Activated naive CD4-positive, alpha-beta T cell treated with anti-CD3 and anti-CD28 coated beads for 36 hours (primary cell): Measurements from ENCODE around the gene PVALEF. TPM values are rescaled to one million over a fixed set of nuclear protein-coding genes. Genes with fewer than 3 reads are reported as not detected.

Experiments
- CTCF ChIA-PET: fragments of 350-600 bp; sonication (Branson Sonifier 250); formaldehyde crosslinking; loops from one replicate; lab custom pipeline; 2021; ENCODE audit warnings: antibody characterized with exemption; lab: Charles Lee
- DNase-seq: peaks from one replicate; pipeline ENCODE4 v3.0.0-alpha.2; 2020
- H3K27ac Mint-ChIP-seq: one replicate; pipeline ENCODE4 v1.8.0; 2021; ENCODE audit warnings: mild to moderate bottlenecking, mixed read lengths
- H3K27me3 Mint-ChIP-seq: one replicate; pipeline ENCODE4 v1.8.0; 2021; ENCODE audit warnings: low read depth, mixed read lengths
- H3K36me3 Mint-ChIP-seq: one replicate; pipeline ENCODE4 v1.8.0; 2021; ENCODE audit warnings: low read depth, mixed read lengths
- H3K4me1 Mint-ChIP-seq: one replicate; pipeline ENCODE4 v1.8.0; 2021; ENCODE audit warnings: low read depth, mixed read lengths
- H3K4me3 Mint-ChIP-seq: one replicate; pipeline ENCODE4 v1.8.0; 2021; ENCODE audit warnings: mild to moderate bottlenecking, moderate library complexity, mixed read lengths
- H3K9me3 Mint-ChIP-seq: one replicate; pipeline ENCODE4 v1.8.0; 2021; ENCODE audit warnings: mixed read lengths
- intact Hi-C: fragments of 100-400 bp; cut with micrococcal nuclease; formaldehyde crosslinking; loops from one replicate; pipeline ENCODE4 v1.15.1; 2023
- total RNA-seq, 2 experiments: library from RNA; stranded (reverse); gene quantifications; one replicate each; pipeline ENCODE4 v1.2.3, GENCODE V29; 2021

PVALEF gene
- total RNA-seq, 2 experiments from 2014 or later = not detected

DNA sequence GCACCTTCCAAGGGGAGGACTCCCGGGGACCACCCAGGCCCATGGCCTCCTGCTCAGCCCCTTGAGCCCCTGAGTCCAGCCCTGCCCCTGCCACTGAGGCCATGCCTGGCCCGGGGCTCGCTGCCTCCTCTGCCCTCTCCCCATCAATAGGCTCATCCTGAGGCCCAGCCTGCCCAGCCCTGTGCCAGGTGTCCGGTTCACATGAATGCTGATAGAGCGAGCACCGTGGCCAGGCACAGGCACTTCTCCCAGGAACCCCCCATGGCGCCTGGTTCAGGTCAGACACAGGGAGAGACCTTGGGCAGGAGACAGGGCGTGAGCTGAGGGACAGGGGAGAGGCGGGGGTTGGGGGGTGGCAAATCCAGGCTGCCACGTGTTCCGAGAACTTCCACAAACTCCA lies 2.8 kb upstream of the PVALEF start:
- H3K27me3 Mint-ChIP-seq = peaks cover 16% of the 10 kb centered on the region
- no peak for DNase-seq
- H3K27ac Mint-ChIP-seq = no peak overlapping the region
- intact Hi-C loops = no loop called here
- no peak overlapping the region for H3K4me3 Mint-ChIP-seq
- H3K36me3 Mint-ChIP-seq = no peaks in the 10 kb centered on the region
- CTCF ChIA-PET = no interaction called here
- no peaks in the 10 kb centered on the region for H3K9me3 Mint-ChIP-seq
- H3K4me1 Mint-ChIP-seq = peaks cover 1% of the 10 kb centered on the region

DNA sequence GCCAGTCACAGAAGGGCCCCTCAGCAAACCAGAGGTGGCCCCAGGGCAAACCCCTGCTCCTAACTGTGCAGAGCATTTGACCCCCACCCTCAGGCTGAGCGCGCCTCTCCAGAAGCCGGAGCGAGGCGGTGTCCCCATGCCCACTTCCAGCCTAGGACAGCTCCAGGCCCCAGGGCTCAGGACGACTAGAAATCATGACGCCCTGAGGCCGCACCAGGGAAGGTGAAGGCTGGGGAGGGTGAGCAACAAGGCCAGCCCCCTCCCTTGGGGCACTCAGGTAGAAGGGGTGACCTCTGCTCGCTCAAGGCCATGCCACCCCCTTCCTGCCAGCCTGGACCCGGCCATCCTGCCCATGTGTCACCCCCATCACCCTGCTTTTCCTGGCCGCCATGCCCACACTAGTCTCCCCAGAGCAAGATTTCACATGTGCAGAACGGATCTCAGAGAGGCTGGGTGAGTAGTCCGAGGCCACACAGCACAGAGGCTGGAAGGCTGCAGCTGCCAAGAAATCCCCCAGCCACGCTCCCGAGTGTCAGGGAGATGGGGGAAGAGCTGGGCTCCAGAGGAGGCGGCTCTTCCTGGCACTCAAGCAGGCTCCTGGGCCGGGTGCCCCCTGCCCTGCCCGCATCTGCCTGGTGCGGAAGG lies 2.1 kb upstream of the PVALEF start:
- H3K27ac Mint-ChIP-seq = no peak overlapping the region
- CTCF ChIA-PET = no interaction called here
- no peak for DNase-seq
- H3K9me3 Mint-ChIP-seq = no peaks in the 10 kb centered on the region
- intact Hi-C loops = no loop called here
- no peak overlapping the region for H3K4me3 Mint-ChIP-seq
- H3K36me3 Mint-ChIP-seq = no peaks in the 10 kb centered on the region
- peaks cover 16% of the 10 kb centered on the region for H3K27me3 Mint-ChIP-seq
- H3K4me1 Mint-ChIP-seq = peaks cover 1% of the 10 kb centered on the region

DNA sequence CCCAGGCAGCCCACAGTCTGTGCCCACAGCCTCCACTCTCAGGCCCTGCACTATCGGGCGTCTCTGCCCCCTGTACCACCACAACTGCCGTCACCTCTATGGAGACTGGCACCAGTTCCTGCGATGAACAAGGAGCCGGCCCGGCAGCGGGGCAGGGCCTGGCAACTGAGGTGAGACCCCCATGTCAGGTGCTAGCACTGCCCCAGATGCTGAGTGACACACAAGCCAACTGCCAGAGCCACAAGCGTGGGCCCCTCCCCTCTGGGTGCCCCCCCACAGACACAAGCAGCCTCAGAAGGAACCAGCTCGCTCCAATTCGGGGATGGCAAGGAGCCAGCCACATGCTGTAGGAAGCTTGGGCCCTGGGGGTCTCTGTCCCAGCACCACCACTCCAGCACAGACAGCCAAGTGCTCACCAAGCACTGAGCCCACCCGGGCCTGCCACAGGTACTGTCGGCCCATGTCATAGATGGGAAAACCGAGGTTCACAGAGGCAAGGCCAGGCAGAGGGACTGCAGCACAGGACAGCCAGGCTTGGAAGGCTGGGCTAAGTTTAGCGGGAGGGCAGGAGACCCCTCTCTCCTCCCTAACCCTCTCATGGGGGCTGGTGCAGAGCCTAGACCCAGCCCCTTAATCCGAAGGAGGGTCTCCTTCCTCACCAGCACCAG lies 1.5 kb upstream of the PVALEF start:
- no peak overlapping the region for H3K27ac Mint-ChIP-seq
- H3K4me1 Mint-ChIP-seq = peaks cover 1% of the 10 kb centered on the region
- H3K9me3 Mint-ChIP-seq = no peaks in the 10 kb centered on the region
- DNase-seq = no peak
- H3K4me3 Mint-ChIP-seq = no peak overlapping the region
- H3K27me3 Mint-ChIP-seq = peaks cover 16% of the 10 kb centered on the region
- CTCF ChIA-PET = interaction anchor here (0.6 kb wide), 1 partner anchor 25 kb away, joined by 4 read pairs; no protein-coding TSS in a partner anchor
- intact Hi-C loops = no loop called here
- no peaks in the 10 kb centered on the region for H3K36me3 Mint-ChIP-seq

DNA sequence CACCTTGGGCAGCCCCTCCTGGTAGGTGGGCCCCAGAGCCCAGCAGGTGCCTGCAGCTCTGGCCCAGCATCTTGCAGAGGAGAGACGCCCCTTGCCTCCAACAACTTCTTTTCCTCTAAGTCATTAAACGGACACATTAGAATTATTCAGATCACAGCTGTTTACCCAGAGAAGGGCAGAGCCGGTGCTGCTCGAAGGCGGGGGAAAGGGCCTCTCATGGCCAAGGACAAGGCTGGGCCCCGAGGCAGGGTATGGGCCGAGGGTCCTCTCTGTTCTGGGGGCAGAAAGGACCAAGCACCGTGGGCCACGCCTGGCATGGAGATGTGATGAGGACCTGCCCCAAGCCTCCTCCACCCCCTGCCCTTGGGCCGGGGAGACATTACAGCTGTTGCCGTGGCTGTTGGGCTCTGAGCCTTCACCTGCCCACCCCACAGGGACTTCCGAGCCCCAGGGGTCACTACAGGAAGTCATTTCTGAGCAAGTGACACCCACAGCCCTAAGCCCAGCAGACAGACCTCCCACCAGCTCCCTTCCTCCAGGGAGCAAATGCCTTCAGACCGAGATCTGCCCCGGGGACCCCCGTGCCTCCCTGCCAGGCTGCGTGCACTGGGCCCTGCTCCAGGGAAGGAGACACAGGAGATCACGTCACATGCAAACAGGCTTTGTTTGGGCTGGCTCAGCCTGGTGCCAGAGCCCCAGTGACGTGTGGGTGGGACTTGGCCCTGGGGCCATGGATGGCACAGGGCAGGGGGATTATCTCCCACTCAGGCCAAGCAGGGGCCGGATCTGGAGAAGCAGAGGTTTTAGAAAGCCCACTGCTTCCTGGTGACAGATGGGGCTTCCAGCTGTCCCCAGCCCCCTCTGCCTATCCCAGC lies 699 bp upstream of the PVALEF start:
- Mint-ChIP-seq H3K36me3 (no peaks in the 10 kb centered on the region), H3K4me1 (peaks cover 1% of the 10 kb centered on the region), H3K9me3 (no peaks in the 10 kb centered on the region), H3K4me3 (no peak overlapping the region), H3K27ac (no peak overlapping the region), H3K27me3 (peaks cover 14% of the 10 kb centered on the region)
- CTCF ChIA-PET = interaction anchor here (0.6 kb wide), 1 partner anchor 25 kb away, joined by 4 read pairs; no protein-coding TSS in a partner anchor
- intact Hi-C loops = no loop called here
- no peak for DNase-seq

DNA sequence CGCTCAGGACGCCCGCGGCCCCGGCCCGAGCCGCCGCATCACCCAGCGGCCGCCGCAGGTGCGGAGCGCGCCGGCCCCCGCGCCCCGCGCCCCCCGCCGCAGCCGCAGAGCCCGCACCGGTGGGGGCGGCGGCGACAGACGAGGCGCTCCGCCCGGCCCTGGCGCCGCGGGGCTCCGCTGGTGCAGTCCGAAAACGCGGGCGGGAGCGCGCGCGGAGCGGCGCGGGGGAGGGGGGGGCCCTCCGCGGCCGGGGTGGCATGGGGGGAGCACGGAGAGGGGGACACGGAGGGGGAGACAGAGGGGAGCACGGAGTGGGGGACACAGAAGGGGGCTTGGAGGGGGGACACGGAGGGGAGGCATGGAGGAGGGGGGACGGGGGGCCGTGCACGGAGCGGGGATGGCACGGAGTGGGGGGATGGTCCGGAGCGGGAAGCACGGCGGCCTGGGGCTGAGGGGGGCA lies 756 bp downstream of the PVALEF start, which contains the start of gene AATK:
Gene AATK (minus strand): TSS at position 189 of the 460 bp plus-strand sequence. CDS start 229 bp downstream, outside the sequence.
- H3K36me3 Mint-ChIP-seq = no peaks in the 10 kb centered on the region
- intact Hi-C loops = no loop called here
- peaks cover 1% of the 10 kb centered on the region for H3K4me1 Mint-ChIP-seq
- H3K27me3 Mint-ChIP-seq = peaks cover 12% of the 10 kb centered on the region
- no peak for DNase-seq
- no peak within 1 kb of the TSS for H3K4me3 Mint-ChIP-seq
- H3K9me3 Mint-ChIP-seq = no peaks in the 10 kb centered on the region
- CTCF ChIA-PET = no interaction called here
- no peak within 1 kb of the TSS for H3K27ac Mint-ChIP-seq

DNA sequence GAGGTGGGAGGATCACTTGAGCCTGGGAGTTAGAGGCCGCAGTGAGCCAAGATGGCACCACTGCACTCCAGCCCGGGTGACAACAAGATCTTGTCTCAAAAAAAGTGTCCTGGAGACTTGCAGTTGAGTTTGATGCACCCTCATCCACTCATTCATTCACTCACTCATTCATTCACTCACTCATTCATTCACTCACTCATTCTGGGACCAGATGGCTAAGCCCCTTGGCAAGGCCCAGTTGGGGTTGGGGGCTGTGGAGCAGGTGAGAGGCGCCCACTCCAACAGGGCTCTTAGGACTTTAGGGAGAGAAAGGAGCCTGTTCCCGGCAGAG lies 1.9 kb downstream of the PVALEF start:
- H3K36me3 Mint-ChIP-seq = no peaks in the 10 kb centered on the region
- peaks cover 1% of the 10 kb centered on the region for H3K4me1 Mint-ChIP-seq
- no peak for DNase-seq
- no peak overlapping the region for H3K4me3 Mint-ChIP-seq
- peaks cover 8% of the 10 kb centered on the region for H3K27me3 Mint-ChIP-seq
- intact Hi-C loops = no loop called here
- no peak overlapping the region for H3K27ac Mint-ChIP-seq
- CTCF ChIA-PET = no interaction called here
- H3K9me3 Mint-ChIP-seq = no peaks in the 10 kb centered on the region

DNA sequence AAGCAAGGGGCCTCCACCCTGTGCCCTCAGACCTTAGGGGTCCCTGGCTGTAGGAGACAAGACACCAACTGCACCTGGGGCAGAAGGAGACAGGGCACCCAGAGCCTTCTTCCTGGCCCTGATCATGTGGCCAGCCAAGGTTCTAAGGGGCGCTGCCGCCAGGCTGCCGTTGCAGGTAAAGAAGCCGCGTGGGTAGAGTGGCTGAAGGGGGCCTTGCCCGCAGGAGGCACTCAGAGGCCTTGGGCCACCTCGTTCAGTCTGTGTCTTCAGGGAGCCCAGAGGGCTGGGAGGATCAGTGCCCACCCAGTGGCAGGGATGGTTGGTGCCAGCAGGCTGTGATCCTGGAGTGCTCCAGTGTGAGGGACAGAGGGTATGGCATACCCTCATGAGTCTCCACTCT lies 2.3 kb downstream of the PVALEF start:
- H3K27ac Mint-ChIP-seq = no peak overlapping the region
- H3K9me3 Mint-ChIP-seq = no peaks in the 10 kb centered on the region
- H3K4me1 Mint-ChIP-seq = peaks cover 1% of the 10 kb centered on the region
- CTCF ChIA-PET = no interaction called here
- no peaks in the 10 kb centered on the region for H3K36me3 Mint-ChIP-seq
- H3K27me3 Mint-ChIP-seq = peaks cover 8% of the 10 kb centered on the region
- intact Hi-C loops = no loop called here
- H3K4me3 Mint-ChIP-seq = no peak overlapping the region
- no peak for DNase-seq

DNA sequence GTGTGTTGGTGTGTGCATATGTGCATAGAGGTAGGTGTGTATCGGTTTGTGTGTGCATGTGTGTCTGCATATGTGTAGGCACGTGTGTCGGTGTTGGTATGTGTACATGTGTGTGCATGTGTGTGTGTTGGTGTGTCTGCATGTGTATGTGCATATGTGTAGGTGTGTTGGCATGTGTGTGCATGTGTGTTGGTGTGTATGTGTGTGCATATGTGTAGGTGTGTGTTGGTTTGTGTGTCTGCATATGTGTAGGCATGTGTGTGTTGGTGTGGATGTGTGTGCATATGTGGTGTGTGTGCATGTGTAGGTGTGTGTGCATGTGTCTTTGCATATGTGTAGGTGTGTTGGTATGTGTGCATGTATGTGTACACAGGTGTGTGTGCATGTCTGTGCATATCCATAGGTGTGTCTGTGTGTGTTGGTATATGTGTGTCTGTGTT lies 4.6 kb downstream of the PVALEF start:
- peaks cover 3% of the 10 kb centered on the region for H3K27me3 Mint-ChIP-seq
- CTCF ChIA-PET = no interaction called here
- H3K4me1 Mint-ChIP-seq = no peaks in the 10 kb centered on the region
- H3K27ac Mint-ChIP-seq = no peak overlapping the region
- no peaks in the 10 kb centered on the region for H3K9me3 Mint-ChIP-seq
- intact Hi-C loops = no loop called here
- DNase-seq = no peak
- no peaks in the 10 kb centered on the region for H3K36me3 Mint-ChIP-seq
- H3K4me3 Mint-ChIP-seq = no peak overlapping the region

DNA sequence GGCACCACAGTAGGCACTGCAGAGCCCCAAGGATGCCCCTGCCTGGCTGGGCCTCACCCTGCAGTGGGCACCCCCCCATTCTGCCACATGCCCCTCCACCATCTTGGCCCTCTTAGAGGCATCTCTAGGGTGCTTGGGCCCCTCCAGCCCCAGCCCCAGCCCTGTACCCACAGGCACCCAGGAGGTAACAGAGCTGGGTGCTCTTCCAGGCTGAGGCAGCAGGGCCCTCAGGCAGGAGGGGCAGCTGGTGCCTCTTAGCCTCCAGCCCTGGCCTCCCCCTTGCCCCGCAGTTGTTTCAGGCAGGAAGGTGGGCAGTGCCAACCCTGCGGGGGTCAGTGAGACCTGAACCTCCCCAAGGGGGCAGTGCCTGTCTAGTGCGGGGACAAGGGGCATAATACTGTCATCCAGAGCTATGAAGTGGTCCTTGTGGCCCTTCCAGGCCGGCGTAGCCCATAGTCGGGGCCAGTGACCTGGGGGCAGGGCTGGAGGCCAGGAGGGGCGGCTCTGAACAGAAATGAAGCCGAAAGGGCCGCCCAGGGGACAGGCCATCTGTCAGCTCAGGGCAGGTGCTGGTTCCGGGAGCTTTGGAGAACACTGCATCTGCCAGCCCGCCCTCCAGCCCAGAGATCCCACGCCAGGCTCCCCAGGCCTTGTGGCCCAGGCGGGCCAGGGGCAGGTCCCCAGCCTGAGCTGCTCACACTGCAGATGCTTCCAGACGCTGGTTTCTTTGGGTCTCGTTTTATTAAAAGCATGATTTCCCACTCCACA lies 5.6 kb downstream of the PVALEF start:
- Mint-ChIP-seq H3K27ac (no peak overlapping the region), H3K4me1 (no peaks in the 10 kb centered on the region), H3K9me3 (no peaks in the 10 kb centered on the region), H3K27me3 (peaks cover 3% of the 10 kb centered on the region), H3K36me3 (no peaks in the 10 kb centered on the region), H3K4me3 (no peak overlapping the region)
- no peak for DNase-seq
- intact Hi-C loops = no loop called here
- CTCF ChIA-PET = no interaction called here

DNA sequence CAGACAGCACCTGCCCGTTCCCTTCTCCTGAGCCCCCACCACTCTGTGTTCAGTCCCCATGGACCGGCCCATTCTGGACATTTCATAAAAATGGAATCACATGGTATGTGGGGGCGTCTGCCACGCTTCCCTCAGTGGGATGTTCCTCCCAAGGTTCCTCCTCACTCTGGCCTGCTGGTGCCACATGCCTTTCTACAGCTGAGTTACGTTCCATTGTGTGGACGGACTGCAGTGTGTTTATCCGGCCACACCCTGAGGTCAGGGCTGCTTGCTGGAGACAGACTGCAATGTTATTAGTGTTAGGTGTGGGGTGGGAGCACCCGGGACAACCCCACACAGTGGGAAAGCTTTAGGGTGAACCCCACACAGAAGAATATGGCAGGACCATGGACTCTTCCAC lies 6.6 kb downstream of the PVALEF start:
- no peak overlapping the region for H3K27ac Mint-ChIP-seq
- H3K36me3 Mint-ChIP-seq = no peaks in the 10 kb centered on the region
- no peaks in the 10 kb centered on the region for H3K4me1 Mint-ChIP-seq
- CTCF ChIA-PET = no interaction called here
- DNase-seq = no peak
- H3K27me3 Mint-ChIP-seq = peaks cover 3% of the 10 kb centered on the region
- intact Hi-C loops = no loop called here
- no peaks in the 10 kb centered on the region for H3K9me3 Mint-ChIP-seq
- H3K4me3 Mint-ChIP-seq = no peak overlapping the region

DNA sequence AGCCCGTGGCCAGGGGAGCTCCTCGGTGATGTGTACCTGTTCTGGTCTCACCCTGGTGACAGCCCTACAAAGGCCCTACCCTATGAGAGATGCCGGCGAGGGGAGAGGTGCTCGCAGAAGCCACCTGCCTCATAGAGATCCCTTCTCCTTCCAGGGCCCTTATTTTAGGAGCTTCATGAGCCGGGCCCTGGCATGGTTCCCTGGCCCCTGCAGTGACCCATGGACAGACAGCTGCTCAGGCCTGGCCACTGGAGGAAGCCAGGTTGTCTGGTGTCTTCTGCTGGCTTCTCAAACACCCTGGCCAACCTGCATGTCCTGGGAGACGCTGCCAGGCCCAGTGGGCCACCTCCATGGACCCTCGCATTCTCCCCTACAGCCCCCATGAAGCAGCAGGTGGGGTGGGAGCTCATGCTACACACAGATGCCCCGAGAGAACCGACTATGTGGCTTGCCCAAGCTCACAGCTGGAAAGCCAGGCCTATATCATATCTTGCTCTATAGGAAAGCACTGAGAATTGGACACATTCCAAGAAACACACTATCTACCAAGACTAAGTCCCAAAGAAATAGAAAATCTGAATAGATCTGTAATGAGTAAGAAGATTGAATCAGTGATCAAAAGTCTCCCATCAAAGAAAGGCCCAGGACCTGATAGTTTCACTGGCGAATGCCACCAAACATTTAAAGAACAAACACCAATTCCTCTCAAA lies 7.9 kb downstream of the PVALEF start:
- CTCF ChIA-PET = interaction anchor here (0.7 kb wide), 1 partner anchor 211 kb away, joined by 3 read pairs; no protein-coding TSS in a partner anchor
- Mint-ChIP-seq H3K9me3 (no peaks in the 10 kb centered on the region), H3K4me3 (no peak overlapping the region), H3K27ac (no peak overlapping the region), H3K36me3 (no peaks in the 10 kb centered on the region), H3K27me3 (no peaks in the 10 kb centered on the region), H3K4me1 (no peaks in the 10 kb centered on the region)
- no peak for DNase-seq
- intact Hi-C loops = no loop called here
